Activated T-cell treated with anti-CD3 and anti-CD28 coated beads, Interleukin-2, amount 50 U/mL, for 72 hours (primary cell): ENCODE results near the gene NFIB. TPM values are rescaled to one million over a fixed set of nuclear protein-coding genes. Genes with fewer than 3 reads are reported as not detected.

Source experiments
- ATAC-seq, 2 donors: fragments of 150-1000 bp; cut with Tn5 transposase; replicated peaks in 1 of 2; 2 replicates each; pipeline ENCODE4 v1.10.0; 2021; ENCODE audit warnings: moderate library complexity in 2 of 2, mild to moderate bottlenecking in 1 of 2
- DNase-seq, 2 donors: peaks; one replicate each; pipeline ENCODE4 v3.0.0; 2021 to 2022; ENCODE audit warnings: mixed read lengths in 1 of 2
- H3K27ac Mint-ChIP-seq: one replicate; pipeline ENCODE4 v1.8.0; 2022; ENCODE audit warnings: mild to moderate bottlenecking, moderate library complexity, mixed read lengths
- H3K27me3 Mint-ChIP-seq: one replicate; pipeline ENCODE4 v1.8.0; 2022; ENCODE audit warnings: low read depth, mixed read lengths
- H3K36me3 Mint-ChIP-seq, 2 donors: one replicate each; pipeline ENCODE4 v1.8.0; 2022; ENCODE audit warnings: mixed read lengths in 2 of 2, mild to moderate bottlenecking in 1 of 2; ENCODE audit not compliant: insufficient read depth in 2 of 2
- H3K4me1 Mint-ChIP-seq: one replicate; pipeline ENCODE4 v1.8.0; 2022; ENCODE audit warnings: low read depth, mixed read lengths
- H3K4me3 Mint-ChIP-seq, 2 donors: one replicate each; pipeline ENCODE4 v1.8.0; 2022; ENCODE audit warnings: mild to moderate bottlenecking in 2 of 2, mixed read lengths in 2 of 2, moderate library complexity in 2 of 2
- H3K9me3 Mint-ChIP-seq, 2 donors: one replicate each; pipeline ENCODE4 v1.8.0; 2022; ENCODE audit warnings: mixed read lengths in 2 of 2
- total RNA-seq, 2 donors: library from RNA; stranded (reverse); gene quantifications; one replicate each; pipeline ENCODE4 v1.2.3, GENCODE V29; 2022

The NFIB gene
- total RNA-seq, 2 donors from 2014 or later: not detected

GRCh38 chr9:14058325-14058688 is 255.6 kb downstream of the NFIB start:
- no peak overlapping the region for H3K27ac Mint-ChIP-seq
- no peaks in the 10 kb centered on the region for H3K4me1 Mint-ChIP-seq
- ATAC-seq (no peak), DNase-seq (no peak)
- H3K36me3 Mint-ChIP-seq: no peaks in the 10 kb centered on the region
- no peaks in the 10 kb centered on the region for H3K27me3 Mint-ChIP-seq
- H3K9me3 Mint-ChIP-seq: peaks cover 0 to 4% of the 10 kb centered on the region in 2 donors
- no peak overlapping the region for H3K4me3 Mint-ChIP-seq

GRCh38 chr9:14057368-14058324 is 256.3 kb downstream of the NFIB start:
- no peak overlapping the region for H3K4me3 Mint-ChIP-seq
- H3K27ac Mint-ChIP-seq: no peak overlapping the region
- H3K9me3 Mint-ChIP-seq: peaks cover 0 to 4% of the 10 kb centered on the region in 2 donors
- ATAC-seq (no peak), DNase-seq (no peak)
- no peaks in the 10 kb centered on the region for H3K36me3 Mint-ChIP-seq
- no peaks in the 10 kb centered on the region for H3K27me3 Mint-ChIP-seq
- no peaks in the 10 kb centered on the region for H3K4me1 Mint-ChIP-seq

GRCh38 chr9:14056316-14056861 is 257.6 kb downstream of the NFIB start:
- Mint-ChIP-seq H3K9me3 (peaks cover 0 to 5% of the 10 kb centered on the region in 2 donors), H3K4me3 (no peak overlapping the region), H3K27ac (no peak overlapping the region), H3K36me3 (no peaks in the 10 kb centered on the region), H3K27me3 (no peaks in the 10 kb centered on the region), H3K4me1 (no peaks in the 10 kb centered on the region)
- DNase-seq: no peak
- ATAC-seq: no peak

GRCh38 chr9:14054096-14054495 is 259.8 kb downstream of the NFIB start:
- DNase-seq (no peak), ATAC-seq (no peak)
- no peaks in the 10 kb centered on the region for H3K36me3 Mint-ChIP-seq
- no peak overlapping the region for H3K27ac Mint-ChIP-seq
- H3K4me3 Mint-ChIP-seq: no peak overlapping the region
- H3K9me3 Mint-ChIP-seq: peaks cover 0 to 5% of the 10 kb centered on the region in 2 donors
- no peaks in the 10 kb centered on the region for H3K4me1 Mint-ChIP-seq
- H3K27me3 Mint-ChIP-seq: no peaks in the 10 kb centered on the region

- Mint-ChIP-seq H3K9me3 (peaks cover 0 to 4% of the 10 kb centered on the region in 2 donors), H3K4me3 (no peak overlapping the region), H3K4me1 (no peaks in the 10 kb centered on the region), H3K36me3 (no peaks in the 10 kb centered on the region), H3K27ac (no peak overlapping the region), H3K27me3 (no peaks in the 10 kb centered on the region)
- DNase-seq: no peak
- no peak for ATAC-seq
Measured at GRCh38 chr9:14052359-14052758, 261.6 kb downstream of the NFIB start.

GRCh38 chr9:14051419-14051818 is 262.5 kb downstream of the NFIB start:
- H3K4me3 Mint-ChIP-seq: no peak overlapping the region
- no peaks in the 10 kb centered on the region for H3K27me3 Mint-ChIP-seq
- no peak overlapping the region for H3K27ac Mint-ChIP-seq
- DNase-seq (no peak), ATAC-seq (no peak)
- H3K9me3 Mint-ChIP-seq: peaks cover 0 to 4% of the 10 kb centered on the region in 2 donors
- H3K4me1 Mint-ChIP-seq: no peaks in the 10 kb centered on the region
- no peaks in the 10 kb centered on the region for H3K36me3 Mint-ChIP-seq

- DNase-seq: no peak
- Mint-ChIP-seq H3K27me3 (no peaks in the 10 kb centered on the region), H3K4me3 (no peak overlapping the region), H3K4me1 (no peaks in the 10 kb centered on the region), H3K9me3 (peaks cover 0 to 3% of the 10 kb centered on the region in 2 donors), H3K36me3 (no peaks in the 10 kb centered on the region), H3K27ac (no peak overlapping the region)
- ATAC-seq: no peak
Measured at GRCh38 chr9:14043483-14043882, 270.5 kb downstream of the NFIB start.

GRCh38 chr9:14037331-14037730 is 276.6 kb downstream of the NFIB start:
- Mint-ChIP-seq H3K36me3 (no peaks in the 10 kb centered on the region), H3K27me3 (no peaks in the 10 kb centered on the region), H3K27ac (no peak overlapping the region), H3K9me3 (peaks cover 2 to 3% of the 10 kb centered on the region in 2 donors), H3K4me1 (no peaks in the 10 kb centered on the region), H3K4me3 (no peak overlapping the region)
- DNase-seq (no peak), ATAC-seq (no peak)

- Mint-ChIP-seq H3K36me3 (no peaks in the 10 kb centered on the region), H3K4me1 (no peaks in the 10 kb centered on the region), H3K27me3 (no peaks in the 10 kb centered on the region), H3K27ac (no peak overlapping the region), H3K4me3 (no peak overlapping the region), H3K9me3 (peaks cover 0 to 2% of the 10 kb centered on the region in 2 donors)
- no peak for DNase-seq
- ATAC-seq: no peak
Measured at GRCh38 chr9:14033067-14033466, 280.9 kb downstream of the NFIB start.
